ENCODE data around the gene OBSL1. TPM values are rescaled to one million over a fixed set of nuclear protein-coding genes. Genes with fewer than 3 reads are reported as not detected.
A peak's percentile ranks its signal among the peaks of the same experiment; 100 is the strongest.

The OBSL1 gene
- total and polyA plus RNA-seq, 2 of the 4 experiments (the other 2 are of a cell fraction) = 21.5 to 51.2 TPM

- no peaks in the 10 kb centered on the region for H3K27me3 ChIP-seq (ENCODE audit: control insufficient read depth, insufficient read depth, low read length)
- no peak overlapping the region for H4K91ac ChIP-seq (ENCODE audit: insufficient read depth, low read depth, low read length)
- no peak overlapping the region for H3K56ac ChIP-seq (ENCODE audit: extremely low read depth, insufficient read depth, low read length)
- in situ Hi-C loops (cut with MboI; ENCODE audit: low sequenced_read_pairs) = no loop called here
- no peak overlapping the region for H3K4ac ChIP-seq (ENCODE audit: low read depth, low read length)
- no peak overlapping the region for H2AFZ ChIP-seq (replicated peaks; ENCODE audit: low read length, poor library complexity)
- no peaks in the 10 kb centered on the region for H3K9me1 ChIP-seq (ENCODE audit: insufficient read depth, low read length)
- ChIA-PET POLR2A (ENCODE audit: unreplicated experiment) (no interaction called here), CTCF (interaction anchor here (0.6 to 2.0 kb wide), 9 partner anchors 8 to 1354 kb away, joined by 3 to 10 read pairs (median 3); partner anchors contain the start of genes CHPF, STK11IP and TMEM198)
- H3K18ac ChIP-seq (ENCODE audit: low read depth, low read length) = no peak overlapping the region
- no peak overlapping the region for H4K5ac ChIP-seq (ENCODE audit: low read depth, low read length)
- BruUV-seq (replicated peaks) = no TSS peak
- no peak overlapping the region for H2AK5ac ChIP-seq (ENCODE audit: low read depth, low read length)
- H3K23ac ChIP-seq (ENCODE audit: low read depth, low read length) = no peak overlapping the region
- H3K9me3 ChIP-seq (ENCODE audit: control insufficient read depth, insufficient read depth, low read length) = no peaks in the 10 kb centered on the region
- no peak overlapping the region for H4K8ac ChIP-seq (ENCODE audit: low read depth in 2 of 2, low read length in 2 of 2)
- DNase-seq = no peak
- ATAC-seq (ENCODE audit: low read depth) = no peak
- H3K14ac ChIP-seq (replicated peaks; ENCODE audit: low read depth, low read length) = no peak overlapping the region
- dilution Hi-C loops (cut with HindIII; ENCODE audit: low sequenced_read_pairs, unreplicated experiment) = no loop called here
- no peak overlapping the region for H3K9ac ChIP-seq (ENCODE audit: low read depth, low read length)
- no peak overlapping the region for H2BK15ac ChIP-seq (ENCODE audit: low read depth, low read length)
- no peak overlapping the region for H3K4me2 ChIP-seq (ENCODE audit: low read depth, low read length)
- H4K20me1 ChIP-seq (ENCODE audit: insufficient read depth, low read length) = peaks cover 3% of the 10 kb centered on the region; the same call in 1 of the 2 replicates
- H3K36me3 ChIP-seq (ENCODE audit: control insufficient read depth, insufficient read depth, low read length) = peaks cover 7% of the 10 kb centered on the region
- H3K27ac ChIP-seq (ENCODE audit: insufficient read depth, low read length) = no peak overlapping the region
- H3K4me1 ChIP-seq (ENCODE audit: control insufficient read depth, insufficient read depth, low read length) = peaks cover 2% of the 10 kb centered on the region; the same call in 1 of the 2 replicates
- peak overlapping the region; percentile 45 for H2AK9ac ChIP-seq (replicated peaks; ENCODE audit: low read depth, low read length, poor library complexity)
- H3K79me1 ChIP-seq (ENCODE audit: low read depth in 1 of 2, low read length in 2 of 2) = no peaks in the 10 kb centered on the region
- 93% methylated on average over 13 of the region's 20 CpGs; no CpG with 5 or more reads in 1 of the 2 experiments for WGBS, 2 experiments (ENCODE audit: extremely low coverage in 2 of 2, insufficient read length in 1 of 2)
- intact Hi-C loops (cut with micrococcal nuclease) = no loop called here
- no peak overlapping the region for H2BK120ac ChIP-seq (ENCODE audit: low read depth, low read length)
- H2BK20ac ChIP-seq (ENCODE audit: low read depth, low read length) = no peak overlapping the region
- H3K4me3 ChIP-seq (ENCODE audit: insufficient read depth, low read depth, low read length) = no peak overlapping the region
- H2BK5ac ChIP-seq (ENCODE audit: low read depth, low read length, poor library complexity, severe bottlenecking) = no peak overlapping the region
- no peak for TF ChIP-seq NFE2L2 (IDR thresholded peaks at IDR 0.05; ENCODE audit: low read depth, low read length)
- no peak for TF ChIP-seq POLR2A (IDR thresholded peaks at IDR 0.05; ENCODE audit: low read depth, low read length)
- TF ChIP-seq RFX5 (IDR thresholded peaks at IDR 0.05; ENCODE audit: low read depth, low read length) = no peak
- no peak for TF ChIP-seq USF2 (IDR thresholded peaks at IDR 0.05; ENCODE audit: low read depth, low read length)
- TF ChIP-seq FOS (IDR thresholded peaks at IDR 0.05; ENCODE audit: low read depth, low read length) = no peak
- no peak for TF ChIP-seq RCOR1 (IDR thresholded peaks at IDR 0.05; ENCODE audit: insufficient replicate concordance, low read length)
- no peak for TF ChIP-seq ELK1 (IDR thresholded peaks at IDR 0.05; ENCODE audit: borderline replicate concordance, low read depth, low read length)
- no peak for TF ChIP-seq RAD21 (IDR thresholded peaks at IDR 0.05; ENCODE audit: low read length)
- no peak for TF ChIP-seq BHLHE40 (IDR thresholded peaks at IDR 0.05; ENCODE audit: low read depth, low read length)
- TF ChIP-seq MAFK (IDR thresholded peaks at IDR 0.05; ENCODE audit: low read depth, low read length) = no peak
- TF ChIP-seq CEBPB (IDR thresholded peaks at IDR 0.05; ENCODE audit: low read depth, low read length) = no peak
- TF ChIP-seq MAZ (IDR thresholded peaks at IDR 0.05; ENCODE audit: borderline replicate concordance, low read depth, low read length) = no peak
- TF ChIP-seq CTCF (conservative IDR thresholded peaks at IDR 0.05; ENCODE audit: low read depth, low read length) = no peak
- no peak for TF ChIP-seq MXI1 (IDR thresholded peaks at IDR 0.05; ENCODE audit: borderline replicate concordance, low read depth, low read length)
- TF ChIP-seq CHD1 (IDR thresholded peaks at IDR 0.05; ENCODE audit: low read depth, low read length) = no peak
Observed at GRCh38 chr2:219559156-219559915, 12.0 kb downstream of the OBSL1 start.
